Activated T-helper 1 cell treated with Interleukin-2 at 50 U/mL for 16 hours (primary cell): ENCODE results near the gene TRIAP1.

Source experiments
- DNase-seq: peaks from one replicate; pipeline ENCODE4 v3.0.0-alpha.2; 2020; ENCODE audit warnings: low read depth

Gene TRIAP1

DNA sequence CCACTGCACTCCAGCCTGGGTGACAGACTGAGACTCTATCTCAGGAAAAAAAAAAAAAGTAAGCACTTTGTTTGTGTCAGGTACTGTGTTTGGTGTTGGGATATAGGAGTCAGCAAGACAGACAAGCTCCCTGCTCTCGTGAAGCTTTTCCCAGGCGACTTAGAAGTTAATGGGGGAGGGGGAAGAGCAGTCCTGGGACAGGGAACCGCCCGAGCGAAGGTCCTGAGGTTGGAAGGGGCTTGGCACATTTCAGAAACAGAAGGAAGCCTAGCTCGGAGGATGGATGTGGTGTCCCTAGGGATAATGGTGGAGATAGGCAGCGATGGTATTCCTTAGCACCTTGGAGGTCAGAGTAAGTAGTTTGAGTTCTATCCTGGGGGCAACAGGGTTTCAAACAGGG is 16.8 kb downstream of the TRIAP1 start:
- DNase-seq: no peak

DNA sequence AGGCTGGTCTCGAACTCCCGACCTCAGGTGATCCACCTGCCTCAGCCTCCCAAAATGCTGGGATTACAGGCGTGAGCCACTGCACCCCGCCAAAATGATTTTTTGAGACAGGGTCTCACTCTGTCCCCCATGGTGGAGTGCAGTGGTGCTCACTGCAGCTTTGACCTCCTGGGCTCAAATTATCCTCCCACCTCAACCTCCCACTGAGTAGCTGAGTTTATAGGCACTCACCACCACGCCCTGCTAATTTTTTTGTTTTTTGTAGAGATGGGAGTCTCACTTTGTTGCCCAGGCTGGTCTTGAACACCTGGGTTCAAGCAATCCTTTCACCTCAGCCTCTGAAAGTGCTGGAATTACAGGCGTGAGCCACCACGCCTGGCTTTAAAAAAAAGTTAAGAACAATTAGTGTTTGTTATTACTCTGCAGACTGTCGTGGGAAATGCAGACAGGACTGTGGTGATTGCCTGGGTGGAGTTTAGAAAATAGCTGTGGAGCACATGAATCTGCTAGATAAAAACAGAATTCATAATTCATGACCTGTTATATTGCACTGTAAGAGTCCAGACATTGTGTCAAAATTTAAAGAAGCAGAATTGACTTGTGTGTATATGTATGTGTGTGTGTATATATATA is 17.5 kb downstream of the TRIAP1 start:
- no peak for DNase-seq

DNA sequence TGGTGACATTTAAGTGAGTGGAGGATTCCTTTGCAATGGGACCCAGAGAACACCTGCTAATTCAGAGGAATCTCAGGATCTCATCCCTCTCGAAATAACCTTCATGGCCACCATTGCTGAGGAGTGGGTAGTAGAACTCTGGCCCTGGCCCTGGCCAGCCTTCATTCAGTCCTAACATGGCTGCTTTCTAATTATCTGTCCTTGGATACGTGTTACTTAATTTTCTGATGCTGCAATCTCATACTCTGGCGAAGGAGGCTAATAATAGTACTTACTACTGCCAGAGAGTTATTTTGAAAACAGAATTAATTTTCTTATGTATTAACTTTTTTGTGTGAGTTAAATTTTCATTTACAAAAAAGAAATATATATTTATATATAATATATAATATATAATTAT is 20.4 kb downstream of the TRIAP1 start:
- DNase-seq: no peak

DNA sequence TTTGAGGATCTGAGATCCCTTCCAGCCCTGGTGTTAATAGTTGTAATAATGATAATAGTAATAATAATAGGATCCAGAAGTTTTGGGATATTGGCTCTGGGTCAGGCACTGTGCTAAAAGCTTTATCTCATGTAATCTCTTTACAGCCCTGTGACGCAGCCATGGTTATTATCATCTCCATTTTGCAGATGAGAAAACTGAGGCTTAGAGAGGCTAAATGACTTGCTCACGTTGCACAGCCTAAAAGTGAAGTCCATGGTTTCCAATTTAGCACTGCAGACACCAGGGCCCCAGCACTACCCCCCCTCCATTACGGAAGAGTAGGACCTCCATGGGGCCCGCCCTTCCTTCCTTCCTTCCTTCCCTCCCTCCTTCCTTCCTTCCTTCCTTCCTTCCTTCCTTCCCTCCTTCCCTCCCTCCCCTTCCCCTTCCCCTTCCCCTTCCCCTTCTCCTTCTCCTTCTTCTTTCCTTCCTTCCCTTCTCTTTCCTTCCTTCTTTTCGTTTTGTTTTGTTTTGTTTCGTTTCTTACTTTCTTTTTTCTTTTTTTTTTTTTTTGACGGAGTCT is 23.2 kb downstream of the TRIAP1 start:
- DNase-seq: no peak

DNA sequence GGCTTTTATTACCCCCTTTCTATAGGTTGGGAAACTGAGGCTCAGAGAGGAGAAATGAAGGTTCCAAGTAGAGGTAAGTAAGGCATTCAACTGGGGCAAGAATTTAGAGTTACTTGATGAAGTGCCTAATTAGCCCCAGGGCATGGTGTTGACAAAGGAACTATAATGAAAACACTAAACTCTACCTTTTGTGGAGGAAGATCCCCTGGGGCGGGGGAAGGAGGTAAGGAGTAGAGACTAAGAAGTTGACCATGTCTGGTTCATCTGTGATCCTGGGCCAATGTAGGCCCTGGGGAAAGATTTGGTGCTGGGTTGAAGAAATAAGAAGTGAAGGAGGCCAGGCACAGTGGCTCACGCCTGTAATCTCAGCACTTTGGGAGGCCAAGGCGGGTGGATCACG is 24.5 kb downstream of the TRIAP1 start:
- DNase-seq: no peak

DNA sequence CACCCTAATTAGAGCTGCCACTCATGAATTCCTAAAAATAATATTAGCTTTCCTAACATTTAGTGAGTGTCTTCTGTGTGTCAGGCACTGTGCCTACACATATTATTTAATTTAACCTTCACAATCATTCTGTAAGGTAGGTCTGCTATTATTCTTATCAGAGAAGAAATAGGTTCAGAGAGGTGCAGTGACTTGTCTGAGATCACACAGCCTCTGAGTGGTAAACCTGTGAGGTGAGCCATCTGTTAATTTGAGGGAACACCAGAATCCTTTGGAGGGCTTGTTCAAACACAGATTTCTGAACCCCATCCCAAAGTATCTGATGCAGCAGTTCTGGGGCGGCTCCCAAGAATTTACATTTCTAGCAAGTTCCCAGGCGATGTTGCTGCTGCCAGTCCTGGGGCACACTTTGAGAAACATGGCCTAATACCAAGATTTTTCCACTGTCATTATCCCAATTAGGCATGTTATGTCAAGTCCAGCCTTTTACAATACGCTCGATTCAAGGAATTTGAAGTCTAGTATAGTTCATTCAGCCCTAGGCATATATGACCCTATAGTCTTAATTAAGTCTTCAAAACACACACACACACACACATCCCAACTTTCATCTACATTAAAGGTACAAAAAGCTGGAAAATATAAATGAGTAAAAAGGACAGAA is 28.1 kb downstream of the TRIAP1 start:
- DNase-seq: no peak

DNA sequence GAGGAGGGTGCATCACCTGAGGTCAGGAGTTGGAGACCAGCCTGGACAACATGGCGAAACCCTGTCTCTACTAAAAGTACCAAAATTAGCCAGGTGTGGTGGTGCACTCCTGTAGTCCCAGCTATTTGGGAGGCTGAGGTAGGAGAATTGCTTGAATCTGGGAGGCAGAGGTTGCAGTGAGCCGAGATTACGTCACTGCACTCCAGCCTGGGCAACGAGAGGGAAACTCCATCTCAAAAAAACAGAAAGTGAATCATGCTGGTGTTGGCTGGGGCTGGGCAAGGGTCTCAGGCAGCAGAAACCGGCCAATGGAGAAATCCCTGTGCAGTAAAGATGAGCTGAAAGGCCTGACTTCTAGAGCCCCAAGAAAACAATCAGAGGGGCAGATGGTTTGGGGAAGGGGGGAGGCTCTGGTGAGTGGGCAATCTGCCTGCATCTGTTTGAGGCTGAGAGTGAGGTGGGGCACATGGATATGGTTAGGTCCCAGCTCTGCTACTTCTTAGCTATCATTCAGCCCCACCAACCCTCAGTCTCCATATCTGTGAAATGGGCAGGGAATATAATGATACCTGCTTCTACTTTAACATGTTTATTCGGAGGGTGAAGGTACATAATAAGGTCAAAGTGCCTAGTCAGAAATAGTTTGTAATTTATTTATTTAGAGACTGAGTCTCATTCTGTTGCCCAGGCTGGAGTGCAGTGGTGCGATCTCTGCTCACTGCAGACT is 29.5 kb downstream of the TRIAP1 start:
- no peak for DNase-seq

DNA sequence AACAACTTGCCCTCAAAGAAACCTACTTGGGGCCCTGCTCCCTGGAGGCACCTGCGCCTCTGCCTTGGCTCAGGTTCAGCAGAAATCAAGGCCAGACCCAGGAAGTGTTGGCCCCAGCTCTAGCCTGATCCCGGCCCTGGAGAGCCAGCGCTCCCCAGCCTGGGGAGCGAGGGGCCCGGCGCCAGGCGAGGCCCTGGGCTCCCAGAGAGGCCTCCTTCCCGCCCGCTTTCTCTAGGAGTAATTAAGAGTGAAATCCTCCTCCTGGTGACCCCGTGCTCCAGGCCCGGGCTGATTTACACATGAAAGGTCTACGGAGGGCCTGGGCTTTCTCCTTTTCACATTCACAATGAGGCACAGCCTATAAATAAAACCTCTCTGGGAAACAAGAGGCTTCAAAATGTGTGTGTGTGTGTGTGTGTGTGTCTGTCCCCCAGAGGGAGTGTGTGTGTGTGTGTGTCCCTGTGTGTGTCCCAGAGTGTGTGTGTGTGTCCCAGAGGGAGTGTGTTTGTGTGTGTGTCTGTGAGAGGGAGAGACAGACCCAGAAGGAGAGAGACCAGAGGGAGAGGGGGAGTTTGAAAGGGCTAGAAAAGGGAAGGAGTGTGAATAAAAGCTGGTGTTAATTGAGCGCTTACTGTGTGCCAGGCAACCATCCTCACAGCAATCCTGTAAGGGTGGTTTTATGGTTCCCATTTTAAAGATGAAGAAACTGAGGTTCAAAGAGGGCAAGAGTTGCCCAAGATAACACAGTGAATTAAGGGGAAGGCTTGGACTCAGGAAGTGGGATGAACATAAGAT is 32.1 kb downstream of the TRIAP1 start:
- no peak for DNase-seq

DNA sequence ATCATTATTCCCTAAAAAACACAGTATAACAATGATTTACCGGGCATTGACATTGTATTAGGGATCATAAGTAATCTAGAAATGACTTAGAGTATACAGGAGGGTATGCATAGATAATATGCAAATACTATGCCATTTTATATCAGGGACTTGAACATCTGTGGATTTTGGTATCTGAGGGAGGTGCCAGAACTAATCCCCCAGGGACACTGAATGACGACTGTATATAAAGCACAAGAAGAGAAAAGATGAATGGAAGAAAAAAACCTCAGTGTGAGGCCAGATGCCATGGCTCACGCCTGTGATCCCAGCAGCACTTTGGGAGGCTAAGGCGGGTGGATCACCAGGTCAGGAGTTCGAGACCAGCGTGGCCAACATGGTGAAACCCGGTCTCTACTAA is 33.8 kb downstream of the TRIAP1 start:
- no peak for DNase-seq

DNA sequence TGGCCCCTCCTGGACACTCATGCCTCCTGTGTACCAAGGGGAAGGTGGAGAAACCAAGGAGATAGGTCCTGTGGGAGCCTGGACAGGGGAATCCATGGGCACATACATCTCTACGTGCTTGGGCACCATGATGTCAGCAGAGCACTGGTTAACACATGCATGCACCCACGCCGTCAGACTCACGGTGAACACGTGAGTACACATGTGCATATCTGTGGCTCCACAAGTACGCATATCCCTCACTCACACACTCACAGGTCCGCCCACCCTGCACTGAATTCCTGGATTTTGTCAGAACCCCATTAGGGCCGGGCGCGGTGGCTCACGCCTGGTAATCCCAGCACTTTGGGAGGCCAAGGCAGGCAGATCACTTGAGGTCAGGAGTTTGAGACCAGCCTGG is 37.4 kb downstream of the TRIAP1 start:
- DNase-seq: no peak

DNA sequence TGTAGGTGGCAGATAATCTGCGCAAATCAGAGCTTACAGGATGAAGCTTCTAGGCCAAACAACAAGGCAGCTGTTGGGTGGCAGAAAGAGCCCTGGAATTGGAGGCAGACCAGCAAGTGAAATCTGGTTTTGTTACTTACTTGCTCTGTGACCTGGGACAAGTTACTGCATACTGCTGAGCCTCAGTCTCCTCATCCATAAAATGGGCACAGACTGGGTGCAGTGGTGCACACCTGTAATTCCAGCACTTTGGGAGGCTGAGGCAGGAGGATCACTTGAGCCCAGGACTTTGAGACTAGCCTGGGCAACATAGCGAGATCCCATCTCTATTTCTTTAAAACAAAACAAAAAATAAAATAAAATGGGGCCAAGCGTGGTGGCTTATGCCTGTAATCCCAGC is 39.6 kb downstream of the TRIAP1 start:
- DNase-seq: no peak

DNA sequence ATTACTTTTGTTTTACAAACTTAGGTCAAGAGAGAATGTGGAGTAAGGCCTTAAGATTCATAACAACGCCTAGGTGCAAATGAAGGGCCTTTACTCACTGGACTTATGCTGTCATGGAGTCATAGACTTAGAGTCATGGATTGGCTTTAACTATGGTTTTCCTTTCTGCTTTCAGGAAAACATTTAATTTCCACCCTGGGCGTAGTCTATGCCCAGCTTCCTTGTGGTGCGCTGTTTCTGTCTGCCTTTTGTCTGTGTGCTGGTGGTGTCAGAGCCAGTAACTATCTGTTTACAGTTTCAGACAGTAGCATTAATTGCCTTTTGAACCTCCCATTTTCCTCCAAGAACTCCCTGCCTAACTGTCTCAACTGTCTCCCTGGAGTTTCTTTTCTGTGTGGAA is 40.1 kb downstream of the TRIAP1 start:
- no peak for DNase-seq

DNA sequence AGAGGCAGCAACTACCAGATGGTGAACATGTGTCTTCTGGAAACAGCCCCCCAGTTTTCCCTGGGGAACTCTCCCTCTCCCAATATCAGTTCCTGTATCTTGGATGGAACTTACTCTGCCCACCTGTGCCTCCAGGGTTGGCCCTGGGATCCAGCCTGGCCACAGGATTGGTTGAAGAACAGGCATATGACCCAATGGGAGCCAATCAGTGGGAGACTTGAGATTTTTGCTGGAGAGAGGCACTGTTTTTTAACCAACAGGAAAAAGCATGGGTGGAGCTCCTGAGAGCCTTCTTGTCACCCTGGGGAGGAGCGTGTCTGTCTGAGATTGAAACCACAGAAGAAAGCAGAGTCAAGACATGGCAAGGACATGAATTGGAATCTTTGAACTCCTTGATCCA is 41.9 kb downstream of the TRIAP1 start:
- DNase-seq: no peak

DNA sequence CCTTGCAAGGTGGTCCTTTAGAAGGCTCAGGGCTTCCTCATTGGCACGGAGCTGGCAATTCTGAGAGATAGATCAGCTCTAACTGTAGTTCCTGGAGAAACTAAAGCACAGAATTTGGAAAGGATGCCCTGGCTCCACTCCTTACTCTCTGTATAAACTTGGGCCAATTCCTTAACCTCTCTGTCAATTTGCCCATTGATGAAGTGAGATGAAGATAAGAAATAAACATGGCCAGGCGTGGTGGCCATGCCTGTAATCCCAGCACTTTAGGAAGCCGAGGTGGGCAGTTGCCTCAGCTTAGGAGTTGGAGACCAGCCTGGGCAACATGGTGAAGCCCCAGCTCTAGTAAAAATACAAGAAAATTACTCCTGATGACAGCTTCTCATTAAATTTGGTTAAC is 42.3 kb downstream of the TRIAP1 start:
- no peak for DNase-seq

DNA sequence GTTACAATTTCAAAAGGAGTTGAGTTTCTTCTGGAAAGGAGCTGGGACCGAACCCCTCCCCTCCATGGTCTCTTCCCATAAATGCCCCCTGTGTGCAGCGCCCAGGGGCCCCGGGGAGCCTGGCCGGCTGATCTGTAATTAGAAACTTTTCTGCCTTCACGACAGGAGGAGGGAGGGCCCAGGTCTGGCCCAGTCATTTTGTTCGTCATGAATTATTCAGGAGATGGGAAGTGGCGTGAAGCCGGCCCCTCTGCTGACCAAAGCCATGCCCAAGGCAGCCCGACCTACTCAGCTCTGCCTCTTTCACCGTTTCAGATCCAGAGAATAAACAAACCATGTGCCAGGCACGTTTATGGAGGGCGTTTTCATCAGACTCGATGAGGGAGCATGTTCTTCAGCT is 44.0 kb downstream of the TRIAP1 start:
- no peak for DNase-seq

DNA sequence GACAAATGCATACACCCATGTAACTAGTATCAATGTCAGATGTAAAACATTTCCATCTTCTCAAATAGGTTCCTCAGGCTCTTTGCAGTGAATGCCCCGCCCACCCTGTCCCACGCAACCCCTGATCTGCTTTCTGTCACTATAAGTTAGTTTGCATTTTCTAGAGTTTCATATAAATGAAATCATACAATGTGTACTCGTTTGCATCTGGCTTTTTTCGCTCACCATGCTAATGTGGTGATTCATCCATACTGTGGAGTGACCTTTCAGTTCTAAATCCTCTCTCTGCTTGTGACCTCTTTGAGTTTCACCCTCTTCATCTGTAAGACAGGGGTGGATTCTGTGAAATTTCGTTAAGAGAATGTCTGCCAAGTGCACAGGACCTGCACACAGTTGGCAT is 46.7 kb downstream of the TRIAP1 start:
- no peak for DNase-seq

DNA sequence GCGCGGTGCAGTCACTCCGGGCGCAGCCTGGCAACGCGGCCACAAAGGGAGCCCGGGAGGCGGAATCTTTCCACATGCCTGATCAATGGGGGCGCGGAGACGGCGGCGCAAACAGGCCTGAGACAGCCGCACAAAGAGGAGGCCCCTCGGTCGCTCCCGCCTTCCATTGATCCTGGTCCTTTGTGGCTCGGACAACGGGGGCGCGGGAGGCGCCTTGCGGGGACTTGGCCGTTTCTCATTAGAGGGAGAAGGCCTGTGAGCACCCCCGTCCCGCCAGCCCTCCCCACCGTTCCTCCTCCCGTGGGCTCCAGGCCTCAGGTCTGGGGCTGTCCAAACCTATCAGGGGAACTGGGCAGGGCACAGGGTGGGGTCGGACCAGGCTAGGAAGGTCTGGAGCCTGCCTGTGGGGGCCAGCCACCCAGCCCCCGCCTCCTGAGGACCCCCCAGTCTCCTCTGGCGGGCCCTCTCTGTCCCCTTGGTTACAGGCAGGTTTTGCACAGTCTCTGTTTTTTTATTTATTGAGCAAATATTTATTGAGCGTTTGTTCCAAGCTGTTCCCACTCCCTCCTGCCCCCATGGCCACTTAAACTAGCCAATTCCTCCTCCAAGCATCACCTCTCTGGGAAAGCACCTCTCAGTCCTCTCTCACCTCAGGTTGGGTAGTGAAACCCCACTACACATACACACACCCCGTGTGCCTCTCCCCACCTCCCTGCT is 48.2 kb downstream of the TRIAP1 start:
- no peak for DNase-seq

DNA sequence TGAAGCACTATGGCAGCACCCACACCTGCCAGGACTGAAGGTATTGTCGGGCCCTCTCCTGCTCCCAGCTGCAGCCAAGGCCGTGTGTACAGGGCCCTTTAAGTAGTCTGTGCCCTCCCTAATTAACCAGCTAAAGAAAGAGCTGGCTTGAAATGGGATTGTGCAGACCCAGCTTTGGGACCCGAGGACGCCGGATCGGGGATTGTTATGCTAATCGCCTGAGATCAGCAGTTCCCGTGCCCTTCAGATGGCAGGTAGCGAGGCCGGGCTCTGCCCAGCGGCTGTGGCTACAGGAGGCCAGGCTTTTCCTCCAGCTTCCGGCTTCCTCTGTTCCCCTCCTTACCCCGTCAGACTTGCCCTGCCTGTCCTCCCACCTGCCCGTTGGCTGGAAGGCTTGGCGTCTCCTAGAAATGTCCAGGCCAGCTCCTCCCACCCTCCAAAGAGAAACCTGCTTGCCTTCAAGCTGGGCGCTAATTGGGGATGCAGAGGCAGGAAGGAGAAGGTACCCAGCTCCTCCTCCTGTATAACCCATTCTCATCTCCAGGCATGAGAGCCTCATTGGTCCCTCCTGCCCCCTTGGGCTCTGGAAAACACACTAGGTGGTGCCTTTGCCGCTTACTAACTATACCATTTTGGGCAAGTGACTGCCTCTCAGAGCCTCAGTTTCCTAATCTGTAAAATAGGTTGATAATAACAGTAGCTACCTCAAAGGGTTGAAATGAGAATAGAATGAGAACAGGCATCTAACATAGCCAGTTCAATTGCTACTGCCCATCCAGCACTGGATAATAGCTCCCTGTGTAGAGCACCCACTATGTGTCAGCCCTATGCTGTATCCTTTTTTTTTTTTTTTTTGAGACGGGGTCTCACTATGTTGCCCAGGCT is 51.5 kb downstream of the TRIAP1 start:
- DNase-seq: no peak
